IMR-90 (cell line): ENCODE data around the gene RXFP4. TPM values are rescaled to one million over a fixed set of nuclear protein-coding genes. Genes with fewer than 3 reads are reported as not detected.

Experiments
- ATAC-seq: fragments of 200-7000 bp; cut with Tn5 transposase; 2 replicates; pipeline ENCODE4 v1.9.1; 2020; ENCODE audit warnings: low read depth, mild to moderate bottlenecking, moderate library complexity
- BruUV-seq: library from RNA; stranded (reverse); fragments of 400-500 nt; replicated peaks from 2 replicates; lab custom pipeline; 2021; lab: Mats Ljungman, UMichigan
- CTCF ChIA-PET: fragments of 300-600 bp; formaldehyde crosslinking; extraction: SDS; loops from one replicate; lab custom pipeline; 2021; ENCODE audit warnings: antibody characterized with exemption; lab: Yijun Ruan, JAX
- POLR2A ChIA-PET: fragments of 300-600 bp; sonication (Branson Sonifier 250); formaldehyde crosslinking; loops from one replicate; lab custom pipeline; 2022; ENCODE audit warnings: antibody characterized with exemption; ENCODE audit not compliant: unreplicated experiment; lab: Charles Lee
- DNase-seq: peaks from one replicate; pipeline ENCODE4 v3.0.0; 2013
- H2AFZ ChIP-seq: replicated peaks from 2 replicates; pipeline ENCODE3; 2013; ENCODE audit warnings: low read length, mild to moderate bottlenecking; ENCODE audit not compliant: poor library complexity
- H2AK5ac ChIP-seq: 2 replicates; pipeline ENCODE4 v1.6.1; 2013; ENCODE audit warnings: low read depth, low read length, inconsistent platforms
- H2AK9ac ChIP-seq: replicated peaks from 2 replicates; pipeline ENCODE3; 2013; ENCODE audit warnings: mild to moderate bottlenecking, low read depth, low read length, moderate library complexity; ENCODE audit not compliant: poor library complexity
- H2BK120ac ChIP-seq: 2 replicates; pipeline ENCODE4 v1.6.1; 2013; ENCODE audit warnings: low read depth, low read length, inconsistent platforms
- H2BK15ac ChIP-seq: 3 replicates; pipeline ENCODE4 v1.6.1; 2013; ENCODE audit warnings: low read depth, low read length, inconsistent platforms
- H2BK20ac ChIP-seq: 2 replicates; pipeline ENCODE4 v1.6.1; 2013; ENCODE audit warnings: low read depth, mild to moderate bottlenecking, inconsistent platforms, low read length, moderate library complexity
- H2BK5ac ChIP-seq: 2 replicates; pipeline ENCODE4 v1.6.1; 2013; ENCODE audit warnings: mild to moderate bottlenecking, low read depth, low read length, inconsistent platforms; ENCODE audit not compliant: poor library complexity, severe bottlenecking
- H3K14ac ChIP-seq: replicated peaks from 2 replicates; pipeline ENCODE4 v1.6.1; 2013; ENCODE audit warnings: low read depth, low read length, inconsistent platforms
- H3K18ac ChIP-seq: 2 replicates; pipeline ENCODE4 v1.6.1; 2013; ENCODE audit warnings: low read depth, low read length, control low read depth
- H3K23ac ChIP-seq: 2 replicates; pipeline ENCODE4 v1.6.1; 2013; ENCODE audit warnings: low read depth, low read length, inconsistent platforms
- H3K27ac ChIP-seq: 2 replicates; pipeline ENCODE4 v1.5.1; 2013; ENCODE audit warnings: mild to moderate bottlenecking, control low read depth, low read length; ENCODE audit not compliant: insufficient read depth
- H3K27me3 ChIP-seq: 2 replicates; pipeline ENCODE4 v1.6.1; 2013; ENCODE audit warnings: low read length; ENCODE audit not compliant: control insufficient read depth, insufficient read depth
- H3K36me3 ChIP-seq: 2 replicates; pipeline ENCODE4 v1.6.1; 2013; ENCODE audit warnings: low read length, mixed read lengths; ENCODE audit not compliant: control insufficient read depth, insufficient read depth
- H3K4ac ChIP-seq: 2 replicates; pipeline ENCODE4 v1.6.1; 2013; ENCODE audit warnings: low read depth, low read length, inconsistent platforms
- H3K4me1 ChIP-seq: 2 replicates; pipeline ENCODE4 v1.6.1; 2013; ENCODE audit warnings: low read length, mixed read lengths; ENCODE audit not compliant: control insufficient read depth, insufficient read depth
- H3K4me2 ChIP-seq: 2 replicates; pipeline ENCODE4 v1.6.1; 2013; ENCODE audit warnings: low read depth, mild to moderate bottlenecking, control low read depth, low read length, moderate library complexity
- H3K4me3 ChIP-seq: 2 replicates; pipeline ENCODE4 v1.5.1; 2013; ENCODE audit warnings: low read depth, mild to moderate bottlenecking, control low read depth, low read length, moderate library complexity; ENCODE audit not compliant: insufficient read depth
- H3K56ac ChIP-seq: 2 replicates; pipeline ENCODE4 v1.6.1; 2013; ENCODE audit warnings: low read length, inconsistent platforms; ENCODE audit not compliant: insufficient read depth; ENCODE audit errors: extremely low read depth
- H3K79me1 ChIP-seq, 2 experiments: 2 replicates each; pipeline ENCODE4 v1.6.1; 2013; ENCODE audit warnings: low read length in 2 of 2, inconsistent platforms in 1 of 2, low read depth in 1 of 2
- H3K9ac ChIP-seq: 2 replicates; pipeline ENCODE4 v1.6.1; 2013; ENCODE audit warnings: low read depth, low read length, control low read depth
- H3K9me1 ChIP-seq: 2 replicates; pipeline ENCODE4 v1.6.1; 2013; ENCODE audit warnings: low read length, inconsistent platforms; ENCODE audit not compliant: insufficient read depth
- H3K9me3 ChIP-seq: 2 replicates; pipeline ENCODE4 v1.6.1; 2013; ENCODE audit warnings: low read length; ENCODE audit not compliant: control insufficient read depth, insufficient read depth
- H4K20me1 ChIP-seq: 2 replicates; pipeline ENCODE4 v1.6.1; 2013; ENCODE audit warnings: low read length, inconsistent platforms; ENCODE audit not compliant: insufficient read depth
- H4K5ac ChIP-seq: 2 replicates; pipeline ENCODE4 v1.6.1; 2013; ENCODE audit warnings: mild to moderate bottlenecking, low read depth, low read length, control low read depth
- H4K8ac ChIP-seq, 2 experiments: 2 replicates each; pipeline ENCODE4 v1.6.1; 2013; ENCODE audit warnings: low read depth in 2 of 2, low read length in 2 of 2, control low read depth in 1 of 2, inconsistent platforms in 1 of 2
- H4K91ac ChIP-seq: 2 replicates; pipeline ENCODE4 v1.6.1; 2013; ENCODE audit warnings: low read depth, low read length, inconsistent platforms; ENCODE audit not compliant: insufficient read depth
- BHLHE40 ChIP-seq: fragments of 150-350 bp; IDR thresholded peaks from 2 replicates; pipeline ENCODE4 v1.6.1; 2016; ENCODE audit warnings: mild to moderate bottlenecking, low read depth, low read length
- CEBPB ChIP-seq: IDR thresholded peaks from 2 replicates; pipeline ENCODE4 v1.6.1; 2012; ENCODE audit warnings: low read depth, low read length, improper control_type of control experiment
- CHD1 ChIP-seq: IDR thresholded peaks from 2 replicates; pipeline ENCODE4 v1.6.1; 2012; ENCODE audit warnings: low read depth, low read length, improper control_type of control experiment
- ELK1 ChIP-seq: fragments of 150-350 bp; IDR thresholded peaks from 2 replicates; pipeline ENCODE4 v1.6.1; 2016; ENCODE audit warnings: low read depth, mild to moderate bottlenecking, low read length, moderate library complexity, borderline replicate concordance
- FOS ChIP-seq: fragments of 150-350 bp; IDR thresholded peaks from 2 replicates; pipeline ENCODE4 v1.6.1; 2016; ENCODE audit warnings: low read depth, low read length
- MAFK ChIP-seq: IDR thresholded peaks from 2 replicates; pipeline ENCODE4 v1.6.1; 2012; ENCODE audit warnings: low read depth, low read length, improper control_type of control experiment
- POLR2A ChIP-seq: IDR thresholded peaks from 2 replicates; pipeline ENCODE4 v1.6.1; 2012; ENCODE audit warnings: mild to moderate bottlenecking, low read depth, low read length
- RAD21 ChIP-seq: IDR thresholded peaks from 2 replicates; pipeline ENCODE4 v1.6.1; 2012; ENCODE audit warnings: low read length, improper control_type of control experiment
- RCOR1 ChIP-seq: IDR thresholded peaks from 2 replicates; pipeline ENCODE4 v1.6.1; 2012; ENCODE audit warnings: mild to moderate bottlenecking, low read length, improper control_type of control experiment; ENCODE audit not compliant: insufficient replicate concordance
- WGBS, 2 experiments: methylation state at CpG; one replicate each; pipeline versions ENCODE4 v1.1.5 to v1.1.7; 2013; ENCODE audit warnings: missing lambda C conversion rate in 2 of 2; ENCODE audit not compliant: insufficient read length in 1 of 2; ENCODE audit errors: extremely low coverage in 2 of 2; 5-methylcytosine and 5-hydroxymethylcytosine counted together
- dilution Hi-C: fragments of 300-500 bp; cut with HindIII; formaldehyde crosslinking; loops from one replicate; pipeline ENCODE4 v1.14.3; 2018; ENCODE audit warnings: low sequenced_read_pairs; ENCODE audit not compliant: unreplicated experiment
- in situ Hi-C: fragments of 300-500 bp; cut with MboI; formaldehyde crosslinking; loops from 3 replicates; pipeline ENCODE4 v1.14.3; 2019; ENCODE audit warnings: low sequenced_read_pairs, inconsistent platforms, mixed read lengths
- intact Hi-C: fragments of 100-400 bp; cut with micrococcal nuclease; formaldehyde crosslinking; loops from 2 replicates; pipeline ENCODE4 v1.10.0; 2022
- polyA plus RNA-seq, 3 experiments: library from polyadenylated mRNA; depleted of rRNA; stranded (reverse); fragments of >200 nt; gene quantifications; 2 replicates each; pipeline ENCODE4 v1.2.3, GENCODE V29; 2012; ENCODE audit warnings: low replicate concordance in 1 of 3
- total RNA-seq: library from RNA; depleted of rRNA; stranded (reverse); fragments of >200 nt; gene quantifications from 2 replicates; pipeline ENCODE4 v1.2.3, GENCODE V29; 2012

The RXFP4 gene
- total and polyA plus RNA-seq, 2 of the 4 experiments (the other 2 are of a cell fraction) = not detected

GRCh38 chr1:155900161-155900560, 41.3 kb upstream of the RXFP4 start:
- Histone ChIP-seq H2AFZ (no peak overlapping the region), H2AK9ac (no peak overlapping the region), H4K8ac (no peak overlapping the region), H3K56ac (no peak overlapping the region), H2AK5ac (no peak overlapping the region), H3K27me3 (no peaks in the 10 kb centered on the region), H2BK20ac (no peak overlapping the region), H2BK120ac (no peak overlapping the region), H3K27ac (no peak overlapping the region), H3K18ac (no peak overlapping the region), H3K14ac (no peak overlapping the region), H3K4me3 (no peak overlapping the region), H3K9ac (no peak overlapping the region), H3K9me3 (no peaks in the 10 kb centered on the region), H3K9me1 (peaks cover 2% of the 10 kb centered on the region; the same call in 1 of the 2 replicates), H3K4ac (no peak overlapping the region), H2BK15ac (no peak overlapping the region), H4K91ac (no peak overlapping the region), H4K20me1 (no peaks in the 10 kb centered on the region; the same call in 1 of the 2 replicates), H3K4me2 (no peak overlapping the region), H2BK5ac (no peak overlapping the region), H3K23ac (no peak overlapping the region), H3K4me1 (no peaks in the 10 kb centered on the region), H3K36me3 (peaks cover 56% of the 10 kb centered on the region), H3K79me1 (peaks cover 21 to 37% of the 10 kb centered on the region in 2 experiments), H4K5ac (no peak overlapping the region)
- intact Hi-C loops (no loop called here), in situ Hi-C loops (no loop called here), dilution Hi-C loops (no loop called here)
- POLR2A ChIA-PET = no interaction called here
- TF ChIP-seq ELK1 (no peak), CEBPB (no peak), POLR2A (no peak), CHD1 (no peak), BHLHE40 (no peak), RCOR1 (no peak), RAD21 (no peak), MAFK (no peak), FOS (no peak)
- BruUV-seq = no TSS peak
- ATAC-seq = no peak
- CTCF ChIA-PET = no interaction called here
- DNase-seq = no peak
- 100% methylated on average over 1 of the region's 4 CpGs; no CpG with 5 or more reads in 1 of the 2 experiments for WGBS, 2 experiments
